ENCODE data around the gene BANF1. TPM values are rescaled to one million over a fixed set of nuclear protein-coding genes. Genes with fewer than 3 reads are reported as not detected.
A peak's percentile ranks its signal among the peaks of the same experiment; 100 is the strongest.

Gene BANF1
- total RNA-seq, 1 experiment from 2014 or later, result 248 TPM

DNA sequence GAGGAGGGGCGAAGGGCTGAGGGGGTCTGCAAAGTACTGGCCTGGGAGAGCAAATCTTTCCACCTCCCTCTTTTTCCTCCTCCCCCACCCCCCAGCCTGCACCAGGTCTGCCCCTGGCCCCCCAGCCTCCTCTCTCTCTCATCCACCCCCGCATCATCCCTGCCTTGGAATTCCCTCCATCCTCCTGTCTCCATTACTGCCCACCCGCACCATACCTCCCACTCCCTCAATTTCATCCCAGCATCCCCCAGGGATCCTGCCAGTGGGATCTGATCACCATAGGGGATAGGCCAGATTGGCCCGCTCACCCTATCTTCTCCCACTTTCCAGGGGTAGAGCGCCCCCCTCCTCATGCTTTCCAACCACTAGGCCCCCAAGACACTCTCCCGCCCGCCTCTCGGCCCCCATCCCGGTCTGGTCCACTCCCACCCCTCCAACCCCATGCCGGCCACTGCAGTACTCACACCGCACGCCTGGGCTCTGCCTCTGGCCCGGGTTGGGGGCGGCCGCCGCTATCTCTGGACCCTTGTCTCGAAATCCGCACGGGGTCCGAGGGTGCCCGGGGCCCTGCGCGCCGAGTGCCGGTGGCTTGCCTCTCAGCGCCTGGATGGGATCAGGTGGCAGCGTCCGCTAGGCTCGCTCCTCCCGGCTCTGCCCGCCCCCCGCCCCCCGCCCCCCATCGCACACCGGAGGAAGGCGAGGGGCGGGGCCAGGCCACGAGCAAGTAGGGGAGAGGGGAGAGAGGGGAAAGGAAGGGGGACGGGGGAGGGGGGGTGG lies 46.4 kb downstream of the BANF1 start, which contains the start of gene GAL3ST3:
GAL3ST3 (minus strand) TSS at position 615 of the 777 bp plus-strand sequence. CDS start 3,746 bp downstream, outside the sequence.
- intact Hi-C loops (cut with micrococcal nuclease; ENCODE audit: unreplicated experiment), result no loop called here
- Mint-ChIP-seq H3K36me3 (ENCODE audit: insufficient read depth, unreplicated experiment) (peaks cover 35% of the 10 kb centered on the region), H3K27ac (ENCODE audit: unreplicated experiment) (no peak within 1 kb of the TSS), H3K4me1 (ENCODE audit: low read depth, unreplicated experiment) (peaks cover 30% of the 10 kb centered on the region), H3K27me3 (ENCODE audit: unreplicated experiment) (peaks cover 33% of the 10 kb centered on the region), H3K9me3 (ENCODE audit: low read depth, unreplicated experiment) (no peaks in the 10 kb centered on the region), H3K4me3 (ENCODE audit: low read depth, unreplicated experiment) (no peak within 1 kb of the TSS)
- CTCF ChIA-PET, result no interaction called here
- BruUV-seq (replicated peaks), result no TSS peak
- no peak for DNase-seq
- TF ChIP-seq, protein P1, sequence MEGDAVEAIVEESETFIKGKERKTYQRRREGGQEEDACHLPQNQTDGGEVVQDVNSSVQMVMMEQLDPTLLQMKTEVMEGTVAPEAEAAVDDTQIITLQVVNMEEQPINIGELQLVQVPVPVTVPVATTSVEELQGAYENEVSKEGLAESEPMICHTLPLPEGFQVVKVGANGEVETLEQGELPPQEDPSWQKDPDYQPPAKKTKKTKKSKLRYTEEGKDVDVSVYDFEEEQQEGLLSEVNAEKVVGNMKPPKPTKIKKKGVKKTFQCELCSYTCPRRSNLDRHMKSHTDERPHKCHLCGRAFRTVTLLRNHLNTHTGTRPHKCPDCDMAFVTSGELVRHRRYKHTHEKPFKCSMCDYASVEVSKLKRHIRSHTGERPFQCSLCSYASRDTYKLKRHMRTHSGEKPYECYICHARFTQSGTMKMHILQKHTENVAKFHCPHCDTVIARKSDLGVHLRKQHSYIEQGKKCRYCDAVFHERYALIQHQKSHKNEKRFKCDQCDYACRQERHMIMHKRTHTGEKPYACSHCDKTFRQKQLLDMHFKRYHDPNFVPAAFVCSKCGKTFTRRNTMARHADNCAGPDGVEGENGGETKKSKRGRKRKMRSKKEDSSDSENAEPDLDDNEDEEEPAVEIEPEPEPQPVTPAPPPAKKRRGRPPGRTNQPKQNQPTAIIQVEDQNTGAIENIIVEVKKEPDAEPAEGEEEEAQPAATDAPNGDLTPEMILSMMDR (IDR thresholded peaks at IDR 0.05; ENCODE audit: unreplicated experiment), result no peak

DNA sequence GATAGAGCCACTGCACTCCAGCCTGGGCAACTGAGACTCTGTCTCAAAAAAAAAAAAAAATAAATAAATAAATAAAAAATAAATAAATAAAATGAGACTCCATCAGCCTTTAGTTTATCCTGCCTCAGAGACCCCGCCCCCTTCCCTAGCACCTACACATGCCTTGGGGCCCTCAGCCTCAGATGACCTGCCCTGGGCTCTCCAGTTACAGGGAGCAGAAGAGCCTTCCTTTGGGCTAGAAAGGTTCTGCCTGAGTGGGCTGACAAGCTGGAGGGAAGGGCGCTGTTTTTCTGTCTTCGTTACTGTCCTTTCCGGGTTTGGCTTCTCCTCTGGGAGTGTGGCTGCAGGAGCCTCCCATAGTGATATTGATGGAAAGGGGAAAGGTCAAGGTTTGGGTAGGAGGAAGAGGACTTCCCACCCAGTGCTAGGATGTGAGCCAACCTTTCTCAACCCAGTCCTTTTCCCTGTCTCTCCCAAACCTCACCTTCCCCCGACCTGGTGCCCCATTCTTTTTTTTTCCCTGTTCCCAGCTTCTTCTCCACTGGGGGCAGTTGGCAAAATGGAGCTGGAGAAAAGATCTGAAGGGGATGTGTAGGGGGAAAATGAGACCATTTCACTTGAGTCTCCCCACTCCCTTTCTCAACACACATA lies 48.4 kb downstream of the BANF1 start:
- peaks cover 15% of the 10 kb centered on the region for H3K4me1 Mint-ChIP-seq (ENCODE audit: low read depth, unreplicated experiment)
- TF ChIP-seq, protein P1 (IDR thresholded peaks at IDR 0.05; ENCODE audit: unreplicated experiment), result no peak
- peaks cover 16% of the 10 kb centered on the region for H3K27me3 Mint-ChIP-seq (ENCODE audit: unreplicated experiment)
- intact Hi-C loops (cut with micrococcal nuclease; ENCODE audit: unreplicated experiment), result no loop called here
- peak overlapping the region; percentile 95 for H3K4me3 Mint-ChIP-seq (ENCODE audit: low read depth, unreplicated experiment)
- CTCF ChIA-PET, result interaction anchor here (1.6 kb wide), 1 partner anchor 39 kb away, joined by 4 read pairs; the partner anchor contains the start of gene CST6
- no peaks in the 10 kb centered on the region for H3K9me3 Mint-ChIP-seq (ENCODE audit: low read depth, unreplicated experiment)
- peak overlapping the region; percentile 90 for H3K27ac Mint-ChIP-seq (ENCODE audit: unreplicated experiment)
- no peak for DNase-seq
- BruUV-seq (replicated peaks), result no TSS peak
- peaks cover 46% of the 10 kb centered on the region for H3K36me3 Mint-ChIP-seq (ENCODE audit: insufficient read depth, unreplicated experiment)

DNA sequence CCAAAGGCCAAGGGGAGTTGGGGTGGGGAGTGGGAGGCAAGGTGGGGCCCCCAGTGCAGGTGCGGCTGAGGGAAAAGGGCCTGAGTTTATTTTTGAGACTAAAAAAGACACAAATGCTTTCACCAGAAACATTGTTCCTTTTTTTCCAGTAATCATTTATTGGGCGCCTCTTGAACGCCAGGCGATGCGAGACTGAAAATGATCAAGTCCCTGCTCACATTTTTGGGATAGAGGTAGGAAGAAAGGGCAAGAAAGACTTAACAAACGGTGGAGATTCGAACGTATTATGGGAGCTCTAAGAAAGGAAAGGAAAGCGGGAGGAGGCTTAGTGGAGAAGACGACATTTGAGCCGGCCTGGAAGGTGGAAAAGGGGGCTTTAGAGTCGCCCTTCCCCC lies 49.1 kb downstream of the BANF1 start:
- TF ChIP-seq, protein P1 (IDR thresholded peaks at IDR 0.05; ENCODE audit: unreplicated experiment), result no peak
- CTCF ChIA-PET, result interaction anchor here (0.5 to 1.6 kb wide), 4 partner anchors 40 to 238 kb away, joined by 3 to 4 read pairs (median 4); partner anchors contain the start of genes CST6, FIBP and YIF1A
- Mint-ChIP-seq H3K27ac (ENCODE audit: unreplicated experiment) (peak overlapping the region; percentile 90), H3K27me3 (ENCODE audit: unreplicated experiment) (peaks cover 10% of the 10 kb centered on the region), H3K9me3 (ENCODE audit: low read depth, unreplicated experiment) (no peaks in the 10 kb centered on the region), H3K4me3 (ENCODE audit: low read depth, unreplicated experiment) (peak overlapping the region; percentile 95), H3K4me1 (ENCODE audit: low read depth, unreplicated experiment) (peaks cover 13% of the 10 kb centered on the region), H3K36me3 (ENCODE audit: insufficient read depth, unreplicated experiment) (peaks cover 53% of the 10 kb centered on the region)
- BruUV-seq (replicated peaks), result no TSS peak
- intact Hi-C loops (cut with micrococcal nuclease; ENCODE audit: unreplicated experiment), result no loop called here
- DNase-seq, result no peak

GRCh38 chr11:66051766-66052663 lies 49.7 kb downstream of the BANF1 start, which contains the start of gene SF3B2:
Gene SF3B2 (plus strand): TSS chr11:66052364. CDS start chr11:66052385, 21 bp downstream.
- H3K4me3 Mint-ChIP-seq (ENCODE audit: low read depth, unreplicated experiment), result peak within 1 kb of the TSS; percentile 95
- peak within 1 kb of the TSS; percentile 90 for H3K27ac Mint-ChIP-seq (ENCODE audit: unreplicated experiment)
- BruUV-seq (replicated peaks), result TSS peak; percentile 98
- intact Hi-C loops (cut with micrococcal nuclease; ENCODE audit: unreplicated experiment), result no loop called here
- H3K4me1 Mint-ChIP-seq (ENCODE audit: low read depth, unreplicated experiment), result peaks cover 13% of the 10 kb centered on the region
- H3K9me3 Mint-ChIP-seq (ENCODE audit: low read depth, unreplicated experiment), result no peaks in the 10 kb centered on the region
- H3K27me3 Mint-ChIP-seq (ENCODE audit: unreplicated experiment), result peaks cover 4% of the 10 kb centered on the region
- CTCF ChIA-PET, result interaction anchor here (0.5 to 1.6 kb wide), 7 partner anchors 16 to 237 kb away, joined by 3 to 6 read pairs (median 4); partner anchors contain the start of genes CST6, FIBP and YIF1A
- H3K36me3 Mint-ChIP-seq (ENCODE audit: insufficient read depth, unreplicated experiment), result peaks cover 59% of the 10 kb centered on the region
- peak; percentile 98 for DNase-seq
- TF ChIP-seq, protein P1 (IDR thresholded peaks at IDR 0.05; ENCODE audit: unreplicated experiment), result no peak

Data from Calu3 (cell line).